ENCODE data around the gene EN2. TPM values are rescaled to one million over a fixed set of nuclear protein-coding genes. Genes with fewer than 3 reads are reported as not detected.

Gene EN2
- total RNA-seq, 2 donors from 2014 or later = not detected

DNA sequence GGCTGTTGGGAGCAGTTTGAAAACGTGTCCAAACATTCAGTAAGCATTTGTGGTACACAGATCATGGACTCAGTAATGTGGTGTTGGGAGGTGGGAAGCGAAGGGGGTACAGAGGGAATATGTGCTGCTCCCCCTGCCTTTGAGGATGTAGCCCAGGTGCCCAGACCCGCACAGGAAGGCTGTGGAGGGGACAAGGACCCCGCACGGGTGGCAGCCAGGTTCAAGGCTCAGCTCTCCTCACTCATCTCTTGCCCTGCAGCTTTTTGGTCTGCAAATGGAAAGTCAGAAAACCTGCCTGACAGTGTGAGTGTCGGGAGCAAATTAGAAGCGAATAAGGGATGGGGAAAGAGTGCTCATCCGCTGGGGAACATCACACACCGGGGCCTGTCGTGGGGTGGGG lies 27.3 kb upstream of the EN2 start:
- Mint-ChIP-seq H3K4me1 (no peaks in the 10 kb centered on the region), H3K27ac (no peak overlapping the region), H3K9me3 (no peaks in the 10 kb centered on the region), H3K36me3 (ENCODE audit: low read depth) (no peaks in the 10 kb centered on the region), H3K27me3 (ENCODE audit: insufficient read depth) (peaks cover 67% of the 10 kb centered on the region), H3K4me3 (no peak overlapping the region)
- Histone ChIP-seq H3K9me3 (ENCODE audit: control insufficient read depth, low read length) (no peaks in the 10 kb centered on the region), H3K27ac (ENCODE audit: low read depth, low read length) (no peak overlapping the region), H3K27me3 (ENCODE audit: control insufficient read depth, insufficient read depth, low read length, poor library complexity, severe bottlenecking) (peaks cover 31% of the 10 kb centered on the region), H3K36me3 (ENCODE audit: control insufficient read depth, insufficient read depth, low read length) (no peaks in the 10 kb centered on the region), H3K4me3 (ENCODE audit: low read length) (no peak overlapping the region), H3K9ac (ENCODE audit: extremely low read depth, low read length, poor library complexity, severe bottlenecking) (no peak overlapping the region), H3K4me1 (ENCODE audit: control insufficient read depth, insufficient read depth, low read length) (no peaks in the 10 kb centered on the region)
- no peak for TF ChIP-seq CTCF (conservative IDR thresholded peaks at IDR 0.05)
- no peak for DNase-seq
- 74 to 80% methylated on average over 9 to 10 of the region's 10 CpGs for WGBS, 2 experiments (ENCODE audit: insufficient coverage in 1 of 2, insufficient read length in 1 of 2)

DNA sequence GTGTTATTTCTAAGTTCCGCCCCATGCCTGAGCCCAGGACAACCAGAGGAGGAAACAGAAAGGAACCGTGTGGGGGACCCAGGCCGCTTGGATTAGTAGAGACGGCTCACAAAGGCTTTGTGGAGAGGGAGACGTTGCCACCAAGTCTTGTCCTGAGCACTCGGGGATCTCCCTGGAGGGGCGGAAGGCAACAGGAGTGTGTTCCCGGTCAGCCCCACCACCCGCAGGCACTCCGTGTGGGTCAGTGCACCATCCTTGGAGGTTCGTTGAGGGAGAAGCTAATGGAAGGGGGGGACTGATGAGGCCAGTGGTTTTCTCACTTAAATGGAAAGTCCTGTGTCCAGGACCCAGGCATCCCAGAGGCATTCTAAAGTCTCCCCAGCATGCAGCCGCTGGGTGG lies 26.7 kb upstream of the EN2 start:
- no peaks in the 10 kb centered on the region for H3K4me1 Mint-ChIP-seq
- H3K9me3 ChIP-seq (ENCODE audit: control insufficient read depth, low read length) = no peaks in the 10 kb centered on the region
- H3K27me3 ChIP-seq (ENCODE audit: control insufficient read depth, insufficient read depth, low read length, poor library complexity, severe bottlenecking) = peaks cover 34% of the 10 kb centered on the region
- no peak overlapping the region for H3K4me3 ChIP-seq (ENCODE audit: low read length)
- no peak for DNase-seq
- H3K36me3 ChIP-seq (ENCODE audit: control insufficient read depth, insufficient read depth, low read length) = no peaks in the 10 kb centered on the region
- H3K4me3 Mint-ChIP-seq = no peak overlapping the region
- TF ChIP-seq CTCF (conservative IDR thresholded peaks at IDR 0.05) = no peak
- H3K9me3 Mint-ChIP-seq = no peaks in the 10 kb centered on the region
- WGBS, 2 experiments (ENCODE audit: insufficient coverage in 1 of 2, insufficient read length in 1 of 2) = 86 to 92% methylated on average over 6 to 12 of the region's 12 CpGs
- no peaks in the 10 kb centered on the region for H3K36me3 Mint-ChIP-seq (ENCODE audit: low read depth)
- no peak overlapping the region for H3K9ac ChIP-seq (ENCODE audit: extremely low read depth, low read length, poor library complexity, severe bottlenecking)
- H3K27me3 Mint-ChIP-seq (ENCODE audit: insufficient read depth) = peaks cover 70% of the 10 kb centered on the region
- H3K27ac Mint-ChIP-seq = no peak overlapping the region
- no peaks in the 10 kb centered on the region for H3K4me1 ChIP-seq (ENCODE audit: control insufficient read depth, insufficient read depth, low read length)
- H3K27ac ChIP-seq (ENCODE audit: low read depth, low read length) = no peak overlapping the region

- Mint-ChIP-seq H3K4me3 (no peak overlapping the region), H3K36me3 (ENCODE audit: low read depth) (no peaks in the 10 kb centered on the region), H3K4me1 (no peaks in the 10 kb centered on the region), H3K27ac (no peak overlapping the region), H3K9me3 (peaks cover 3% of the 10 kb centered on the region), H3K27me3 (ENCODE audit: insufficient read depth) (peaks cover 75% of the 10 kb centered on the region)
- no peaks in the 10 kb centered on the region for H3K4me1 ChIP-seq (ENCODE audit: control insufficient read depth, insufficient read depth, low read length)
- no peak overlapping the region for H3K4me3 ChIP-seq (ENCODE audit: low read length)
- no peak overlapping the region for H3K27ac ChIP-seq (ENCODE audit: low read depth, low read length)
- TF ChIP-seq CTCF (conservative IDR thresholded peaks at IDR 0.05) = no peak
- no peaks in the 10 kb centered on the region for H3K9me3 ChIP-seq (ENCODE audit: control insufficient read depth, low read length)
- DNase-seq = no peak
- peaks cover 35% of the 10 kb centered on the region for H3K27me3 ChIP-seq (ENCODE audit: control insufficient read depth, insufficient read depth, low read length, poor library complexity, severe bottlenecking)
- no peaks in the 10 kb centered on the region for H3K36me3 ChIP-seq (ENCODE audit: control insufficient read depth, insufficient read depth, low read length)
- WGBS, 2 experiments (ENCODE audit: insufficient coverage in 1 of 2, insufficient read length in 1 of 2) = 88% methylated on average over 12 to 14 of the region's 14 CpGs
- no peak overlapping the region for H3K9ac ChIP-seq (ENCODE audit: extremely low read depth, low read length, poor library complexity, severe bottlenecking)
Observed at GRCh38 chr7:155431711-155432110, 26.2 kb upstream of the EN2 start.

Data from endodermal cell (in vitro differentiated cells).